GM18951 (cell line): Measurements from ENCODE around the gene RHBDD1.

Experiments
- POLR2A ChIP-seq: IDR thresholded peaks from 4 replicates; pipeline ENCODE4 v1.6.1; 2011; ENCODE audit warnings: mild to moderate bottlenecking; ENCODE audit not compliant: insufficient read length, insufficient read depth; ENCODE audit errors: extremely low read depth
- in situ Hi-C: fragments of 300-500 bp; cut with MboI; formaldehyde crosslinking; loops from one replicate; pipeline ENCODE4 v1.12.0; 2022; ENCODE audit warnings: low sequenced_read_pairs, mixed read lengths, inconsistent platforms; ENCODE audit not compliant: unreplicated experiment

RHBDD1 gene

GRCh38 chr2:226891780-226892590, 56.1 kb downstream of the RHBDD1 start:
- TF ChIP-seq POLR2A = no peak

GRCh38 chr2:226892729-226893128, 56.9 kb downstream of the RHBDD1 start:
- no peak for TF ChIP-seq POLR2A
- in situ Hi-C loops = no loop called here

More at GRCh38 chr2:226891780-226892590, 56.1 kb downstream of the RHBDD1 start:
- in situ Hi-C loops = no loop called here

DNA sequence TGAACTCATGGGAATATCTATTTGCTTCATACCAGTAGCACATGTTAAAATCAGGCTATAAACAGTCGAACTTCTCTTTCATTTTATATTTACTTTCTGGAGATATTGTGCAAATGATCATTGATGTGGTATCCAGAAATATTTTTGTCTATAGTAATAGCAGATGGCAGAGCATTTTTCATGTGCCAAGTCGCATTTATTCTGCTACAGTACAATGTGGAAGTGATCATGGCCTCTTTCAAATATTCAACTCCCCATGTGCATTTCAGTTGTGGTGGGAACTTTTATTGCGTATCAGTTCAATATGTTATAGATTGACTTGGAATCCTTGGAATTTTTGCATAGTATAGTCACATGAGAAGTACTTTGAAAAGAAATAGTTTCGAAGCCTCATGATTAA, 57.4 kb downstream of the RHBDD1 start:
- TF ChIP-seq POLR2A = no peak
- in situ Hi-C loops = no loop called here

GRCh38 chr2:226894752-226895151, 58.9 kb downstream of the RHBDD1 start:
- no peak for TF ChIP-seq POLR2A
- in situ Hi-C loops = no loop called here

- in situ Hi-C loops = no loop called here
- no peak for TF ChIP-seq POLR2A
Observed at GRCh38 chr2:226895579-226895978, 59.7 kb downstream of the RHBDD1 start.

DNA sequence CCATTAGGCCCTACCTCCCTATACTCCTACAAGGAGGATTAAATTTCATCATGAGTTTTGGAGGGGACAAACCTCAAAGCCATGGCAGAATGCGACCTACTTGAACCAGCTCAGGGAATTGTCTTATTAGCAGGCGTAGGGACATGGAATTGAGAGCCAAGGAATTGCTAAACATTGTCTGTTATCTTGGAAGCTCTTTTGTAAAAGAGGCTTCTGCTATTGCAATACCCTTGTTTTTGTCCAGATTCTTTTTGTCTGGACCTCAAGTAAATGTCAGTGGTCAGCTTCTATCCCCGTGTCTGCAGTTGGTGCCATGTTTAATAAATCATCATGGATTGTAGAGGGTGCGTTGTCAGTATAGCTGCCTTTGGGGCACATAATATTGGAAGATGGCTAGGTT, 62.3 kb downstream of the RHBDD1 start:
- no peak for TF ChIP-seq POLR2A
- in situ Hi-C loops = no loop called here

DNA sequence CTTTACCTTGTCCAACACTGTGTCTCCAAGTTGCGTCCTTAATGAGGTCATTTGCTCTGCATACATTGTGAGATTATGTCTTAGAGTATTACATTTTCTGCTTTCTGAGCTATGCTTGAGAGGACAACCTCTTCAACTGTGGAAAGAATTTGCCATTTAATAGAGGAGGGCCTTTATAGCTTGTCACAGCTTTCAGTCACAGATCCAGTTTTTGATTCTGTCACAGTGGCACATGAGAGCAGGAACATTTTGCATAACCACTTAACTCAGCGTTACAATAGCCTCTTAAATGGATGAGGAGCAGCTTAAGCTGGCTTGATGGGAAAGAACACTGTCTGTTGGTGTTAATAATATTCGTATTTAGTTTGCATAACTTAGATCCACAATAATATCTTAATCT, 63.0 kb downstream of the RHBDD1 start:
- in situ Hi-C loops = no loop called here
- no peak for TF ChIP-seq POLR2A

GRCh38 chr2:226902041-226902966, 66.5 kb downstream of the RHBDD1 start:
- TF ChIP-seq POLR2A = no peak
- in situ Hi-C loops = no loop called here

GRCh38 chr2:226903179-226903578, 67.3 kb downstream of the RHBDD1 start:
- in situ Hi-C loops = no loop called here
- no peak for TF ChIP-seq POLR2A

- TF ChIP-seq POLR2A = no peak
- in situ Hi-C loops = no loop called here
Observed at GRCh38 chr2:226904592-226904991, 68.7 kb downstream of the RHBDD1 start.

- in situ Hi-C loops = no loop called here
- TF ChIP-seq POLR2A = peak; percentile 16
Observed at GRCh38 chr2:226905718-226906117, 69.9 kb downstream of the RHBDD1 start.

DNA sequence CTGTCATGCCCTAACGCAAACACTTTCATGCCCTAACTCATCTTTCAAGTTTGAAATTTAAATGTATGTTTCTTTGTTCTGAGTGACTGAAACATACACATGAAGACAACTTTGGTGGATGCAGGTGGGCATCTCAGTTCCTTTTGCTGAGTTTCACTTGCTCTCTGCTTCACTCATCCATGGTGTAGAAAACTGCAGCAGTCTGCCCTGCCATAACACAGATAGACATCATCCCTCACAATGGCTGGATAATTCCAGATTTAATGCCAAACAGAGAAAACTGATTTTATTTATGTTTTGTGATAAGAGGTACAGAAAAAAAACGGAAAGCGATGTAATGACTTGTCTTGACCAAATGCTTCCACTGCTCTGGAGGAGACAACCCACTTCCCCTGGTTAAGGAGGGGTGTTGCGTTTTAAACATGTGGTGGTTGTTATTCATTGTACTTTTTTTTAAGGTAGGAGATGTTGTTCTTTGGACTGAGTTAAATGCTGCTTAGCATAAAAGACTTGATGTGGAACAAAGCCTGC, 70.4 kb downstream of the RHBDD1 start:
- in situ Hi-C loops = no loop called here
- peak; percentile 8 for TF ChIP-seq POLR2A

DNA sequence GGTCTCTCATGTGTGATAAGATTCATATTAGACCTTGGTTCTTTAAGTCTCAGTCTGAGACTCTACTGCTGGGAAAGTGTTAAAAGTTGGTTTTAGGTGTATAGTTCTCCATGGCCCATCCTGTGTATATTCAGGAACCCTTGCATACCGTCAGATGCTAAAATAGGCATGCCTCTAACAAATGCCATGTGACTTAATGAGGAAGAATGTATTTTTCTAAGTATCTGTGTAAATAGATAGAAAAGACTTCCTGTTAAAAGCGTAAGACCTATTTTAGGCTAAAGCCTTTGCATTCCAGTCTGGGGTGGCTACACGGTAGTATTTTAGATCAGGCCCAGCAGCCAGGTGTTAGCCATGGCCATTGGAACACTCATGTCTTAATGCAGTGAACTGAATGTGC, 73.3 kb downstream of the RHBDD1 start:
- no peak for TF ChIP-seq POLR2A
- in situ Hi-C loops = no loop called here
